Astrocyte (in vitro differentiated cells and primary cell): ENCODE results near the gene TIMMDC1.

Source experiments
- CTCF ChIP-seq: IDR thresholded peaks from 2 replicates; pipeline ENCODE4 v1.5.1; 2011; ENCODE audit warnings: low read depth, mild to moderate bottlenecking, inconsistent platforms, low read length, moderate library complexity; ENCODE audit not compliant: insufficient read depth
- EZH2 ChIP-seq: IDR thresholded peaks from 2 replicates; pipeline ENCODE4 v1.6.1; 2012; ENCODE audit warnings: mild to moderate bottlenecking, low read length, inconsistent platforms; ENCODE audit not compliant: insufficient read depth

- TF ChIP-seq CTCF (no peak), EZH2 (no peak)
Observed at GRCh38 chr3:119518026-119518425, 19.7 kb downstream of the TIMMDC1 start.
